ENCODE data around the gene MEIS2. TPM values are rescaled to one million over a fixed set of nuclear protein-coding genes. Genes with fewer than 3 reads are reported as not detected.

Gene MEIS2
- total RNA-seq, 1 experiment from 2014 or later = 9.3 TPM

GRCh38 chr15:36912311-36912712, 188.0 kb downstream of the MEIS2 start:
- POLR2A ChIA-PET (ENCODE audit: low non-redundant PET) = no interaction called here

GRCh38 chr15:36911322-36911944, 188.9 kb downstream of the MEIS2 start:
- ChIA-PET POLR2A (ENCODE audit: low non-redundant PET) (interaction anchor here (0.5 kb wide), 1 partner anchor 86 kb away, joined by 4 read pairs; no protein-coding TSS in a partner anchor), CTCF (no interaction called here)
- no peaks in the 10 kb centered on the region for H3K36me3 ChIP-seq (ENCODE audit: insufficient read depth, low read length, poor library complexity, severe bottlenecking)
- no peaks in the 10 kb centered on the region for H3K4me1 ChIP-seq (ENCODE audit: insufficient read depth, low read length, poor library complexity, severe bottlenecking)
- H3K4me3 ChIP-seq (ENCODE audit: low read depth, low read length, poor library complexity, severe bottlenecking) = no peak overlapping the region
- intact Hi-C loops (cut with micrococcal nuclease; ENCODE audit: unreplicated experiment) = no loop called here
- H3K27me3 ChIP-seq (replicated peaks; ENCODE audit: insufficient read depth, low read depth, low read length, poor library complexity) = no peaks in the 10 kb centered on the region
- TF ChIP-seq EZH2 (IDR thresholded peaks at IDR 0.05; ENCODE audit: borderline replicate concordance, low read depth, low read length, poor library complexity, severe bottlenecking) (no peak), CTCF (conservative IDR thresholded peaks at IDR 0.05; ENCODE audit: low read depth, low read length) (no peak)
- H3K9me3 ChIP-seq (ENCODE audit: low read depth, low read length, poor library complexity, severe bottlenecking) = no peaks in the 10 kb centered on the region
- no peak overlapping the region for H3K27ac ChIP-seq (ENCODE audit: low read depth, low read length, poor library complexity, severe bottlenecking)
- BruUV-seq (replicated peaks) = no TSS peak
- DNase-seq (ENCODE audit: low spot score) = no peak

More at GRCh38 chr15:36912311-36912712, 188.0 kb downstream of the MEIS2 start:
- DNase-seq (ENCODE audit: low spot score) = no peak
- H3K9me3 ChIP-seq (ENCODE audit: low read depth, low read length, poor library complexity, severe bottlenecking) = no peaks in the 10 kb centered on the region
- H3K36me3 ChIP-seq (ENCODE audit: insufficient read depth, low read length, poor library complexity, severe bottlenecking) = no peaks in the 10 kb centered on the region
- CTCF ChIA-PET = no interaction called here
- TF ChIP-seq EZH2 (IDR thresholded peaks at IDR 0.05; ENCODE audit: borderline replicate concordance, low read depth, low read length, poor library complexity, severe bottlenecking) = no peak
- TF ChIP-seq CTCF (conservative IDR thresholded peaks at IDR 0.05; ENCODE audit: low read depth, low read length) = no peak
- intact Hi-C loops (cut with micrococcal nuclease; ENCODE audit: unreplicated experiment) = no loop called here
- H3K4me3 ChIP-seq (ENCODE audit: low read depth, low read length, poor library complexity, severe bottlenecking) = no peak overlapping the region
- H3K4me1 ChIP-seq (ENCODE audit: insufficient read depth, low read length, poor library complexity, severe bottlenecking) = no peaks in the 10 kb centered on the region
- H3K27me3 ChIP-seq (replicated peaks; ENCODE audit: insufficient read depth, low read depth, low read length, poor library complexity) = no peaks in the 10 kb centered on the region
- H3K27ac ChIP-seq (ENCODE audit: low read depth, low read length, poor library complexity, severe bottlenecking) = no peak overlapping the region
- BruUV-seq (replicated peaks) = no TSS peak

GRCh38 chr15:36908991-36909390, 191.4 kb downstream of the MEIS2 start:
- H3K27me3 ChIP-seq (replicated peaks; ENCODE audit: insufficient read depth, low read depth, low read length, poor library complexity) = no peaks in the 10 kb centered on the region
- H3K36me3 ChIP-seq (ENCODE audit: insufficient read depth, low read length, poor library complexity, severe bottlenecking) = no peaks in the 10 kb centered on the region
- intact Hi-C loops (cut with micrococcal nuclease; ENCODE audit: unreplicated experiment) = no loop called here
- no peaks in the 10 kb centered on the region for H3K4me1 ChIP-seq (ENCODE audit: insufficient read depth, low read length, poor library complexity, severe bottlenecking)
- H3K27ac ChIP-seq (ENCODE audit: low read depth, low read length, poor library complexity, severe bottlenecking) = no peak overlapping the region
- H3K4me3 ChIP-seq (ENCODE audit: low read depth, low read length, poor library complexity, severe bottlenecking) = no peak overlapping the region
- CTCF ChIA-PET = no interaction called here
- no TSS peak for BruUV-seq (replicated peaks)
- TF ChIP-seq CTCF (conservative IDR thresholded peaks at IDR 0.05; ENCODE audit: low read depth, low read length) (no peak), EZH2 (IDR thresholded peaks at IDR 0.05; ENCODE audit: borderline replicate concordance, low read depth, low read length, poor library complexity, severe bottlenecking) (no peak)
- POLR2A ChIA-PET (ENCODE audit: low non-redundant PET) = no interaction called here
- H3K9me3 ChIP-seq (ENCODE audit: low read depth, low read length, poor library complexity, severe bottlenecking) = no peaks in the 10 kb centered on the region
- no peak for DNase-seq (ENCODE audit: low spot score)

Measured in A673 (cell line).